Stimulated activated naive B cell treated with anti-CD40 and anti-IgM and Interleukin-4, amounts not matched to agents 10 μg/mL and 1 μg/mL and 100 μg/mL, for 72 hours (primary cell): ENCODE data around the gene NOM1.
"Not testable (repeated sequence)": the region's sequence is repeated elsewhere in the genome, so short reads cannot be mapped to it uniquely, and the experiment has no call there.

Experiments
- ATAC-seq, 2 donors: fragments of 150-1000 bp; cut with Tn5 transposase; replicated peaks; 2 replicates each; pipeline ENCODE4 v1.10.0; 2021; ENCODE audit warnings: moderate library complexity in 1 of 2
- DNase-seq: peaks from one replicate; pipeline ENCODE4 v3.0.0; 2021
- H3K27ac Mint-ChIP-seq: one replicate; pipeline ENCODE4 v1.8.0; 2022; ENCODE audit warnings: mild to moderate bottlenecking, mixed read lengths
- H3K27me3 Mint-ChIP-seq, 2 donors: one replicate each; pipeline ENCODE4 v1.8.0; 2022; ENCODE audit warnings: mixed read lengths in 2 of 2
- H3K36me3 Mint-ChIP-seq, 2 donors: one replicate each; pipeline ENCODE4 v1.8.0; 2022; ENCODE audit warnings: mixed read lengths in 2 of 2, mild to moderate bottlenecking in 1 of 2
- H3K4me1 Mint-ChIP-seq, 2 donors: one replicate each; pipeline ENCODE4 v1.8.0; 2022; ENCODE audit warnings: mixed read lengths in 2 of 2, mild to moderate bottlenecking in 1 of 2
- H3K4me3 Mint-ChIP-seq, 2 donors: one replicate each; pipeline ENCODE4 v1.8.0; 2022; ENCODE audit warnings: mild to moderate bottlenecking in 2 of 2, mixed read lengths in 2 of 2, moderate library complexity in 1 of 2
- H3K9me3 Mint-ChIP-seq, 2 donors: one replicate each; pipeline ENCODE4 v1.8.0; 2022; ENCODE audit warnings: mixed read lengths in 2 of 2, mild to moderate bottlenecking in 1 of 2

Gene NOM1

DNA sequence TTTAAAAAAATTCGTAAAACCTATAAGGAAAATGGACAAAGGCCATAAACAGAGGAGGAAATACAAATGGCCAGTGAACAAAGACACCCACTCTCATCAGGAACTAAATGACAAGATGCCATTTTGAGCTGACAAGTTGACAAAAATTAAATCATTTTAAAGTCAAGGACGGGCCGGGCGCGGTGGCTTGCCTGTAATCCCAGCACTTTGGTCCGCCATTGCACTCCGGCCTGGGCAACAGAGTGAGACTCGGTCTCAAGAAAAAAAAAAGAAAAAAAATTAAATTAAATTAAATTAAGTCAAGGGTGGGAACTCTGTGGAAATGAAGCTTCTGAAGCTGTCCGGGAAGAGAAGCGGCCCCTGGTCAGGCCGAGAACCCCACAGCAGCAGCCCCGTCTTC is 1.2 kb upstream of the NOM1 start:
- Mint-ChIP-seq H3K36me3 (peaks cover 8 to 14% of the 10 kb centered on the region in 2 donors), H3K27ac (peak overlapping the region; percentile 67), H3K4me1 (peaks cover 12 to 29% of the 10 kb centered on the region in 2 donors), H3K4me3 (peak overlapping the region; percentile 91 to 98), H3K9me3 (no peaks in the 10 kb centered on the region), H3K27me3 (peaks cover 22 to 28% of the 10 kb centered on the region in 2 donors)
- ATAC-seq (no peak), DNase-seq (no peak)

DNA sequence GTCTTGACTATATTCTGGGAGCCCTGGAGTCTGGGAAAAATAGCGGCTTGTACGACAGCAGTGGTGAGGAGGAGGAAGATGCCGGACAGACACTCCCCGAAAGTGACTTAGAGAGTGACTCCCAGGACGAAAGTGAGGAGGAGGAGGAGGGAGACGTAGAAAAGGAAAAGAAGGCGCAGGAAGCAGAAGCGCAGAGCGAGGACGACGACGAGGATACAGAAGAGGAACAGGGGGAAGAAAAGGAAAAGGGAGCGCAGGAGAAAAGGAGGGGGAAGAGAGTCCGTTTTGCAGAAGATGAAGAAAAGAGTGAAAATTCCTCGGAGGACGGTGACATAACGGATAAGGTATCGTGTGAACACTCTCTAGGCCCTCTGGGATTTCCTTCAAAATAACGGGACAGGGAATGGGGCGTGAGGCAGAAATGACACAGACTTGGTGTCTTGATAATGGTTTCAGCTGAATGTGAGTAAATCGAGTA is 908 bp downstream of the NOM1 start:
- H3K36me3 Mint-ChIP-seq = peaks cover 18 to 33% of the 10 kb centered on the region in 2 donors

DNA sequence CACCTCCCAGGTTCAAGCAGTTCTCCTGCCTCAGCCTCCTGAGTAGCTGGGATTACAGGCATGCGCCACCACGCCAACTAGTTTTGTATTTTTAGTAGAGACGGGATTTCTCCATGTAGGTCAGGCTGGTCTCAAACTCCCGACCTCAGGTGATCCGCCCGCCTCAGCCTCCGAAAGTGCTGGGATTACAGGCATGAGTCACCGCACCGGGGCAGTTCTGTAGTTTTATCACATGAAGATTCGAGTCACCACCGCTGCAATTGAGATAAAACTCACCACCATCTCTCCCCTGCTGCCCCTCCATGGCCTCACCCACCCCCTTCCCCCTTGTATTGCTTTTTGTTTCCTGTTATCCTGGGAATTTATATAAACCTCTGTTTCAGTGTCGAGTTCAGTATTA is 3.7 kb downstream of the NOM1 start:
- not testable (repeated sequence) for DNase-seq, H3K4me3 Mint-ChIP-seq, H3K9me3 Mint-ChIP-seq

More for the DNA sequence above, 908 bp downstream of the NOM1 start:
- no peaks in the 10 kb centered on the region for H3K9me3 Mint-ChIP-seq
- H3K4me1 Mint-ChIP-seq = peaks cover 14 to 25% of the 10 kb centered on the region in 2 donors
- peaks cover 1 to 8% of the 10 kb centered on the region in 2 donors for H3K27me3 Mint-ChIP-seq
- peak overlapping the region; percentile 91 to 98 for H3K4me3 Mint-ChIP-seq
- H3K27ac Mint-ChIP-seq = peak overlapping the region; percentile 98
- DNase-seq (no peak), ATAC-seq (no peak)

DNA sequence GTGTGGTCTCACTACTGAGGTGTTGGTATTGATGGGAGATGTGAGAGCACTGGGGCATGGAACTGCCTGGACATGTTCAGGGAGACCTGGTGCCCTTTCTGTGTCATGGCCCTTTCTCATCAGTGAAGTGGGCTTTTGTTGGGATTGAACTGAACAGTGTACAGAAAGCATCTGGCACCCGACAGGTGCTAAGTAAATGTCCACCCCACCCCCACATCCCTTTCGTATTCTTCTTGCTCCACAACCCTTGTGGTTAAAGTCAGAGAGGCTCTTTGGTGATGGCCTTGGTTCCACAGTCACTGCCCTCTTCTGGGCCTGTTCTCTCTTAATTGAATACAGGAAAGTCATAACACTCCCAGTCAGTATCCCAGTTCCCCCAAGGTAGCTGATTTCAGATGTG is 5.4 kb downstream of the NOM1 start:
- Mint-ChIP-seq H3K27me3 (no peaks in the 10 kb centered on the region), H3K4me3 (no peak overlapping the region), H3K27ac (no peak overlapping the region), H3K9me3 (no peaks in the 10 kb centered on the region), H3K4me1 (peaks cover 10 to 35% of the 10 kb centered on the region in 2 donors), H3K36me3 (peaks cover 39 to 58% of the 10 kb centered on the region in 2 donors)
- ATAC-seq = no peak
- no peak for DNase-seq

More for the DNA sequence above, 3.7 kb downstream of the NOM1 start:
- peaks cover 10 to 35% of the 10 kb centered on the region in 2 donors for H3K4me1 Mint-ChIP-seq
- H3K27me3 Mint-ChIP-seq, ATAC-seq, H3K27ac Mint-ChIP-seq: not testable (repeated sequence)
- peaks cover 31 to 46% of the 10 kb centered on the region in 2 donors for H3K36me3 Mint-ChIP-seq

GRCh38 chr7:156956727-156957126 is 7.2 kb downstream of the NOM1 start:
- peaks cover 45 to 68% of the 10 kb centered on the region in 2 donors for H3K36me3 Mint-ChIP-seq

DNA sequence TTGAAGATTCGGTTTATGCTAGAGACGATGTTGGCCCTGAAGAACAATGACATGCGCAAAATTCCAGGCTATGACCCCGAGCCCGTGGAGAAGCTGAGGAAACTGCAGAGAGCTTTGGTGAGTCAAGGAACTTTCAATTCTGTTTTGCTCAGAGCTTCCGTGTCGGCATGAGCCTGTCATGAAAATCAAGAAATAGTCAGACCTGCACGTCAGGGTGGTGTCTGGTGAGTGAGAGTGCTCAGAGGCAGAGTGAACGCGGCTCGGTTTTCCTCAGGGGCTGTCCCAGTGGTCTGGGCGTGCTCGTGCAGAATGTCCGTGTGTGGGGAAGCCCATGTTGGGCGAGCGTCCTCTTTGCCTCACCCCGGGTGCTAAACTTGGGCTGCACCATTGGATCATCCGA is 12.6 kb downstream of the NOM1 start:
- no peak overlapping the region for H3K27ac Mint-ChIP-seq
- peaks cover 46 to 74% of the 10 kb centered on the region in 2 donors for H3K36me3 Mint-ChIP-seq
- no peaks in the 10 kb centered on the region for H3K27me3 Mint-ChIP-seq
- ATAC-seq (no peak), DNase-seq (no peak)
- no peaks in the 10 kb centered on the region for H3K9me3 Mint-ChIP-seq
- peaks cover 0 to 6% of the 10 kb centered on the region in 2 donors for H3K4me1 Mint-ChIP-seq
- no peak overlapping the region for H3K4me3 Mint-ChIP-seq

More at GRCh38 chr7:156956727-156957126, 7.2 kb downstream of the NOM1 start:
- DNase-seq (no peak), ATAC-seq (no peak)
- no peak overlapping the region for H3K27ac Mint-ChIP-seq
- H3K4me1 Mint-ChIP-seq = peaks cover 11 to 17% of the 10 kb centered on the region in 2 donors
- no peaks in the 10 kb centered on the region for H3K9me3 Mint-ChIP-seq
- no peaks in the 10 kb centered on the region for H3K27me3 Mint-ChIP-seq
- H3K4me3 Mint-ChIP-seq = no peak overlapping the region

- peaks cover 51 to 79% of the 10 kb centered on the region in 2 donors for H3K36me3 Mint-ChIP-seq
- no peak overlapping the region for H3K27ac Mint-ChIP-seq
- no peak for ATAC-seq
- H3K4me3 Mint-ChIP-seq = no peak overlapping the region
- H3K4me1 Mint-ChIP-seq = peaks cover 0 to 6% of the 10 kb centered on the region in 2 donors
- DNase-seq = no peak
- H3K9me3 Mint-ChIP-seq = no peaks in the 10 kb centered on the region
- no peaks in the 10 kb centered on the region for H3K27me3 Mint-ChIP-seq
Measured at GRCh38 chr7:156962897-156963296, 13.4 kb downstream of the NOM1 start.

GRCh38 chr7:156963472-156963871 is 14.0 kb downstream of the NOM1 start:
- Mint-ChIP-seq H3K36me3 (peaks cover 45 to 77% of the 10 kb centered on the region in 2 donors), H3K4me1 (peaks cover 0 to 6% of the 10 kb centered on the region in 2 donors), H3K27me3 (no peaks in the 10 kb centered on the region), H3K4me3 (no peak overlapping the region), H3K27ac (peak overlapping the region; percentile 37), H3K9me3 (no peaks in the 10 kb centered on the region)
- DNase-seq (no peak), ATAC-seq (no peak)

DNA sequence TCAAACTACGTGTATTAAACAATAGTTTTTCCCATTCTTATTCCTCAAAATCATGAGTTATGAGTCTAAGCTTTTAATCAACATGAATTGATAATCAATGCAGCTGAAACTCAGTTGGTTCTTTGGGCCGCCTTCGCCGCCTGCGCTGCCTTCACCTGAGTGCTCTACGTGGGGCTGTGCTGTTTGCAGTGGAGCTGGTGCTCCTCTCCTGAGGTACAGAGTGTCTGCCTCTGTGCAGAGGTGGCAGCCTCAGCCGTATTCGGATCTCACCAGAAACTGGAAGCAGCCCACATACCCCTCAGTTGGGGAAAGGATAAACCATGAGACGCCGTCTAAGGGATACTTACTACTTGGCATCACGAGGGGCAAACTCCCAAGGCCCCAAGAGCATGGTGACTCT is 15.5 kb downstream of the NOM1 start:
- peaks cover 0 to 6% of the 10 kb centered on the region in 2 donors for H3K4me1 Mint-ChIP-seq
- no peak overlapping the region for H3K27ac Mint-ChIP-seq
- H3K9me3 Mint-ChIP-seq = no peaks in the 10 kb centered on the region
- H3K4me3 Mint-ChIP-seq = no peak overlapping the region
- DNase-seq (no peak), ATAC-seq (no peak)
- peaks cover 47 to 79% of the 10 kb centered on the region in 2 donors for H3K36me3 Mint-ChIP-seq
- no peaks in the 10 kb centered on the region for H3K27me3 Mint-ChIP-seq

DNA sequence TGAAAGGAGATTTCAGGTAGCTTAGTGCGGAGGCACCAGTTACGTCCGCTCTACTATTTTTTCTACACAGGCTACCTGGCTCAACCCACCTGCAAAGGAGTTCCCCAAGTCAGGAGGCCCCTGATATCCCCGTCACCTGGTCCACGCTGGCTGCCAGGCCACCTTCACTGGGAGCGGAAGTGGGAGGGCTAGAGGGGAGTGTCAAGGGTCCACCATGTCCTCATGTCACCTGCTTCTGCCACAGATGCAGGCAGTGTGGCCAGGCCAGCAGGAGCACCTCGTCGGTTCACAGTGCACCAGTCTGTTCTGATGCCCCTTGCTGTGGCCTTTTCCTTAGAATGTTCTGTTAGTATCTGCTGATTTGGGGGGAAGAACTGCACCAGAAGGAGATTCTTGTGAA is 16.9 kb downstream of the NOM1 start:
- Mint-ChIP-seq H3K9me3 (no peaks in the 10 kb centered on the region), H3K27ac (no peak overlapping the region), H3K27me3 (no peaks in the 10 kb centered on the region), H3K4me3 (no peak overlapping the region), H3K36me3 (peaks cover 35 to 71% of the 10 kb centered on the region in 2 donors), H3K4me1 (no peaks in the 10 kb centered on the region)
- no peak for ATAC-seq
- DNase-seq = no peak

DNA sequence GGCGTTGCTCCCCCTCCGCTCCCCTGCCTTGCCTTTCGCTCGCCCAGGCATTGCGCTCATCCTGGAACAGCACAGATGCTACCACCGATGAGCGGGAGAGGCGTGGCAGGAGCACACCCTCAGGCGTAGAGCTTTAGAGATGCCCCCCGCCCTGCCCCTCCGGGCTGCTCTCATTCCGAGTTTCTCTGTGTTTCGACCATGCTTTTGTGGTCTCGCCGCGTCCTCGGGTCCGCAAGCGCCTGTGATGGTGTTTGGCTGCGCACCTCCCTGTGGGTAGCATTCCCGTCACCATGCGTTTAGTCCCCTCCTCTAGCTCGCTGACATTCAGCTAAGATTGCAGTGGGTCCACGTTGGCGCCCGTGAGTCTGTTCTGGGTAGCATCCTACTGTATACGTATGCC is 18.7 kb downstream of the NOM1 start:
- Mint-ChIP-seq H3K4me3 (no peak overlapping the region), H3K27ac (no peak overlapping the region), H3K9me3 (no peaks in the 10 kb centered on the region), H3K4me1 (no peaks in the 10 kb centered on the region), H3K36me3 (peaks cover 37 to 61% of the 10 kb centered on the region in 2 donors), H3K27me3 (no peaks in the 10 kb centered on the region)
- ATAC-seq (no peak), DNase-seq (no peak)

GRCh38 chr7:156969972-156970420 is 20.5 kb downstream of the NOM1 start:
- Mint-ChIP-seq H3K36me3 (peaks cover 36 to 52% of the 10 kb centered on the region in 2 donors), H3K27ac (no peak overlapping the region), H3K4me3 (no peak overlapping the region), H3K27me3 (no peaks in the 10 kb centered on the region), H3K9me3 (no peaks in the 10 kb centered on the region), H3K4me1 (no peaks in the 10 kb centered on the region)
- DNase-seq (no peak), ATAC-seq (peak in 1 of 2 donors; percentile 51)

GRCh38 chr7:156975620-156976019 is 26.1 kb downstream of the NOM1 start:
- H3K4me1 Mint-ChIP-seq = peaks cover 0 to 2% of the 10 kb centered on the region in 2 donors
- no peak overlapping the region for H3K27ac Mint-ChIP-seq
- peaks cover 8 to 9% of the 10 kb centered on the region in 2 donors for H3K9me3 Mint-ChIP-seq
- DNase-seq (no peak), ATAC-seq (no peak)
- no peak overlapping the region for H3K4me3 Mint-ChIP-seq
- no peaks in the 10 kb centered on the region for H3K27me3 Mint-ChIP-seq
- peaks cover 33 to 43% of the 10 kb centered on the region in 2 donors for H3K36me3 Mint-ChIP-seq

DNA sequence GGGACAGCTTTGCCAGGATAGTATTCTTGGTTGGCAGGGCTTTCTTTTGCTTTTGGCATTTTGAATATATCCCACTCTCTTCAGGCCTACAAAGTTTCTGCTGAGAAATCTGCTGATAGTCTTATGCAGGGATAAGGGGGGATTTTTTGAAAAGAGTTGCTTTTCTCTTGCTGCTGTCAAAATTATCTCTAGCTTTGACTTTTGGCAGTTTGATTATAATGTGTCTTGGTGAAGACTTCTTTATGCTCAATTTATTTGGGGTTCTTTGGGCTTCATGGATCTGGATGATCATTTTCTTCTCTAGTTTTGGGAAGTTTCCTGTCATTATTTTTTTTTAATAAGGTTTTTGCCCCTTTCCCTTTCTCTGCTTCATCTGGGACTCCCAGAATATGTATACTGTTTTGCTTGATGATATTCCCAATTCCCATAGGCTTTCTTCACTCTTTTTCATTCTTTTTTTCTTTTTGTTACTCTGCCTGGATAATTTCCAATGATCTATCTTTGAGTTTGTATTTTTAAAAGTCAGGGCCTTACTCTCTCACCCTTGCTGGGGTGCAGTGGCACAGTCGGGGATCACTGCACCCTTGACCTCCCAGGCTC is 29.6 kb downstream of the NOM1 start:
- no peaks in the 10 kb centered on the region for H3K27me3 Mint-ChIP-seq
- peaks cover 0 to 2% of the 10 kb centered on the region in 2 donors for H3K4me1 Mint-ChIP-seq
- DNase-seq (no peak), ATAC-seq (no peak)
- H3K4me3 Mint-ChIP-seq = no peak overlapping the region
- peaks cover 36 to 42% of the 10 kb centered on the region in 2 donors for H3K36me3 Mint-ChIP-seq
- H3K9me3 Mint-ChIP-seq = peaks cover 8 to 9% of the 10 kb centered on the region in 2 donors
- H3K27ac Mint-ChIP-seq = no peak overlapping the region

DNA sequence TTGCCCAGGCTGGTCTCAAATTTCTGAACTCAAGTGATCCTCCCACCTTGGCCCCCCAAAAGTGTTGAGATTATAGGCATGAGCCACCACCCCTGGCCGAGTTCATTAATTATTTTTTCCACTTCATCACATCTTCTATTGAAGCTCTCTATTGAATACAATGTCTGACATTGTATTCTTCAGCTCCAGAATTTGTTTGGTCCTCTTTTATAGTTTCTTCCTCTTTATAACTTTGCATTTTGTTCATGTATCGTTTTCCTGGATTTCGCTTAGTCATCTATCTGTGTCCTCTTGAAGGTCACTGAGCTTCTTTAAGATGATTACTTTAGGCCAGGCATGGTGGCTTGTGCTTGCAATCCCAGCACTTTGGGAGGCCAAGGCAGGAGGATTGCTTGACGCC is 30.2 kb downstream of the NOM1 start:
- Mint-ChIP-seq H3K36me3 (peaks cover 34 to 41% of the 10 kb centered on the region in 2 donors), H3K9me3 (peaks cover 8 to 9% of the 10 kb centered on the region in 2 donors), H3K4me3 (no peak overlapping the region), H3K27me3 (no peaks in the 10 kb centered on the region), H3K27ac (no peak overlapping the region), H3K4me1 (peaks cover 0 to 2% of the 10 kb centered on the region in 2 donors)
- DNase-seq (no peak), ATAC-seq (no peak)
